Neural progenitor cell (in vitro differentiated cells): ENCODE measurements around the gene ECEL1. TPM values are rescaled to one million over a fixed set of nuclear protein-coding genes. Genes with fewer than 3 reads are reported as not detected.
A peak's percentile ranks its signal among the peaks of the same experiment; 100 is the strongest.

Experiments used
- DNase-seq: peaks from one replicate; pipeline ENCODE4 v3.0.0-alpha.2; 2016; ENCODE audit warnings: low spot score
- H2AFZ ChIP-seq: fragments of 200-600 bp; sonication (generic); replicated peaks from 2 replicates; pipeline ENCODE4 v1.6.1; 2016; ENCODE audit warnings: antibody characterized with exemption
- H3F3A ChIP-seq: fragments of 200-600 bp; sonication (generic); 2 replicates; pipeline ENCODE4 v1.6.1; 2016; ENCODE audit warnings: antibody characterized with exemption, low read depth
- H3K27ac ChIP-seq: fragments of 200-600 bp; sonication (generic); 2 replicates; pipeline ENCODE4 v1.5.1; 2016; ENCODE audit warnings: mild to moderate bottlenecking
- H3K27me3 ChIP-seq: fragments of 200-600 bp; sonication (generic); 2 replicates; pipeline ENCODE4 v1.6.1; 2016; ENCODE audit warnings: mild to moderate bottlenecking, moderate library complexity
- H3K36me3 ChIP-seq: fragments of 200-600 bp; sonication (generic); 2 replicates; pipeline ENCODE4 v1.5.1; 2016
- H3K4me1 ChIP-seq: fragments of 200-600 bp; sonication (generic); 2 replicates; pipeline ENCODE4 v1.6.1; 2016; ENCODE audit warnings: mixed run types
- H3K4me2 ChIP-seq: fragments of 200-600 bp; sonication (generic); 2 replicates; pipeline ENCODE4 v1.6.1; 2016
- H3K4me3 ChIP-seq: fragments of 200-600 bp; sonication (generic); 2 replicates; pipeline ENCODE4 v1.5.1; 2016
- H3K79me2 ChIP-seq: fragments of 200-600 bp; sonication (generic); 2 replicates; pipeline ENCODE4 v1.6.1; 2016; ENCODE audit warnings: low read depth
- H3K9ac ChIP-seq: fragments of 200-600 bp; sonication (generic); 2 replicates; pipeline ENCODE4 v1.6.1; 2016
- H3K9me3 ChIP-seq: fragments of 200-600 bp; sonication (generic); 2 replicates; pipeline ENCODE4 v1.5.1; 2016; ENCODE audit warnings: low read depth
- H4K20me1 ChIP-seq: fragments of 200-600 bp; sonication (generic); 2 replicates; pipeline ENCODE4 v1.6.1; 2016; ENCODE audit warnings: low read depth
- H3K27ac Mint-ChIP-seq: 3 replicates; pipeline ENCODE4 v1.8.0; 2021; ENCODE audit warnings: mixed read lengths
- H3K27me3 Mint-ChIP-seq: 2 replicates; pipeline ENCODE4 v1.8.0; 2022; ENCODE audit warnings: low read depth, mild to moderate bottlenecking, inconsistent platforms, moderate library complexity, mixed read lengths; ENCODE audit not compliant: insufficient read depth
- H3K36me3 Mint-ChIP-seq: 3 replicates; pipeline ENCODE4 v1.8.0; 2021; ENCODE audit warnings: mixed read lengths
- H3K4me1 Mint-ChIP-seq: 3 replicates; pipeline ENCODE4 v1.8.0; 2021; ENCODE audit warnings: mixed read lengths
- H3K4me3 Mint-ChIP-seq: 3 replicates; pipeline ENCODE4 v1.8.0; 2021; ENCODE audit warnings: mild to moderate bottlenecking, moderate library complexity, mixed read lengths
- H3K9me3 Mint-ChIP-seq: 3 replicates; pipeline ENCODE4 v1.8.0; 2020; ENCODE audit warnings: mixed read lengths
- CTCF ChIP-seq: fragments of 200-600 bp; sonication (generic); IDR thresholded peaks from 2 replicates; pipeline ENCODE4 v1.5.1; 2017; ENCODE audit warnings: antibody characterized with exemption, mild to moderate bottlenecking
- EZH2 ChIP-seq: fragments of 200-600 bp; sonication (generic); IDR thresholded peaks from 2 replicates; pipeline ENCODE4 v1.6.1; 2017; ENCODE audit warnings: antibody characterized with exemption, mild to moderate bottlenecking, moderate library complexity
- EZH2phosphoT487 ChIP-seq: fragments of 200-600 bp; sonication (generic); IDR thresholded peaks from 2 replicates; pipeline ENCODE4 v1.6.1; 2017; ENCODE audit warnings: antibody characterized with exemption
- total RNA-seq: library from RNA; depleted of rRNA; stranded (reverse); fragments of >200 nt; gene quantifications from 2 replicates; pipeline ENCODE4 v1.2.3, GENCODE V29; 2015; ENCODE audit warnings: low replicate concordance

Gene ECEL1
- total RNA-seq, 1 donor from 2014 or later = 0.84 TPM

- DNase-seq = no peak
- TF ChIP-seq CTCF (no peak), EZH2 (no peak), EZH2phosphoT487 (no peak)
- no peaks in the 10 kb centered on the region for H3K9me3 Mint-ChIP-seq
- H3K4me3 Mint-ChIP-seq = no peak overlapping the region
- no peak overlapping the region for H3K27ac Mint-ChIP-seq
- peaks cover 4% of the 10 kb centered on the region for H3K4me1 ChIP-seq
- H3K4me1 Mint-ChIP-seq = peaks cover 27% of the 10 kb centered on the region
- no peaks in the 10 kb centered on the region for H3K36me3 Mint-ChIP-seq
- H3F3A ChIP-seq = no peaks in the 10 kb centered on the region
- no peak overlapping the region for H3K4me2 ChIP-seq
- H3K36me3 ChIP-seq = no peaks in the 10 kb centered on the region
- no peak overlapping the region for H3K9ac ChIP-seq
- H2AFZ ChIP-seq = no peak overlapping the region
- H3K9me3 ChIP-seq = no peaks in the 10 kb centered on the region
- H3K4me3 ChIP-seq = no peak overlapping the region
- peaks cover 17% of the 10 kb centered on the region for H3K27me3 Mint-ChIP-seq
- no peak overlapping the region for H3K27ac ChIP-seq
- H4K20me1 ChIP-seq = no peaks in the 10 kb centered on the region
- H3K27me3 ChIP-seq = peaks cover 16% of the 10 kb centered on the region
- no peaks in the 10 kb centered on the region for H3K79me2 ChIP-seq
Observed at GRCh38 chr2:232449964-232450363, 37.7 kb downstream of the ECEL1 start.

GRCh38 chr2:232448304-232448690, 39.3 kb downstream of the ECEL1 start:
- peak overlapping the region; percentile 11 for H3K4me2 ChIP-seq
- Mint-ChIP-seq H3K27ac (peak overlapping the region; percentile 63), H3K27me3 (peaks cover 15% of the 10 kb centered on the region), H3K4me3 (no peak overlapping the region), H3K9me3 (no peaks in the 10 kb centered on the region), H3K4me1 (peaks cover 27% of the 10 kb centered on the region), H3K36me3 (no peaks in the 10 kb centered on the region)
- no peak overlapping the region for H2AFZ ChIP-seq
- no peak for TF ChIP-seq CTCF
- no peak for TF ChIP-seq EZH2
- no peak for TF ChIP-seq EZH2phosphoT487
- no peak overlapping the region for H3K9ac ChIP-seq
- no peaks in the 10 kb centered on the region for H3F3A ChIP-seq
- H3K4me3 ChIP-seq = no peak overlapping the region
- peaks cover 4% of the 10 kb centered on the region for H3K4me1 ChIP-seq
- H3K9me3 ChIP-seq = no peaks in the 10 kb centered on the region
- no peaks in the 10 kb centered on the region for H3K79me2 ChIP-seq
- no peak overlapping the region for H3K27ac ChIP-seq
- DNase-seq = peak; percentile 45
- peaks cover 16% of the 10 kb centered on the region for H3K27me3 ChIP-seq
- H4K20me1 ChIP-seq = no peaks in the 10 kb centered on the region
- H3K36me3 ChIP-seq = no peaks in the 10 kb centered on the region

- TF ChIP-seq EZH2phosphoT487 = no peak
- TF ChIP-seq EZH2 = no peak
- TF ChIP-seq CTCF = no peak
- H3K4me3 Mint-ChIP-seq = no peak overlapping the region
- DNase-seq = no peak
- H3K36me3 Mint-ChIP-seq = no peaks in the 10 kb centered on the region
- peaks cover 14% of the 10 kb centered on the region for H3K27me3 Mint-ChIP-seq
- no peak overlapping the region for H3K27ac Mint-ChIP-seq
- no peaks in the 10 kb centered on the region for H3K79me2 ChIP-seq
- no peaks in the 10 kb centered on the region for H3K9me3 ChIP-seq
- peaks cover 27% of the 10 kb centered on the region for H3K4me1 Mint-ChIP-seq
- peaks cover 4% of the 10 kb centered on the region for H3K4me1 ChIP-seq
- H3K9ac ChIP-seq = no peak overlapping the region
- no peaks in the 10 kb centered on the region for H3K9me3 Mint-ChIP-seq
- no peaks in the 10 kb centered on the region for H3F3A ChIP-seq
- no peak overlapping the region for H3K4me3 ChIP-seq
- peak overlapping the region; percentile 11 for H3K4me2 ChIP-seq
- no peak overlapping the region for H2AFZ ChIP-seq
- H3K27me3 ChIP-seq = peaks cover 16% of the 10 kb centered on the region
- H3K36me3 ChIP-seq = no peaks in the 10 kb centered on the region
- H3K27ac ChIP-seq = no peak overlapping the region
- H4K20me1 ChIP-seq = no peaks in the 10 kb centered on the region
Observed at GRCh38 chr2:232447638-232448303, 39.9 kb downstream of the ECEL1 start.
